Measurements from ENCODE around the gene PUS7L.
"Not testable (repeated sequence)": the region's sequence is repeated elsewhere in the genome, so short reads cannot be mapped to it uniquely, and the experiment has no call there.

The PUS7L gene

GRCh38 chr12:43758728-43759563 is at the start of gene PUS7L, which contains the start of gene IRAK4:
TSS of gene PUS7L (minus strand) at chr12:43758790. CDS start at chr12:43755245, 3,545 bp downstream.
TSS of gene IRAK4 (plus strand) at chr12:43758951. CDS start at chr12:43768112, 9,161 bp downstream.
- peak; percentile 89 for DNase-seq (ENCODE audit: low read depth, low spot score)

- no peak for DNase-seq (ENCODE audit: low read depth, low spot score)
These were observed 48.8 kb upstream of the PUS7L start for GRCh38 chr12:43807386-43807785.

DNA sequence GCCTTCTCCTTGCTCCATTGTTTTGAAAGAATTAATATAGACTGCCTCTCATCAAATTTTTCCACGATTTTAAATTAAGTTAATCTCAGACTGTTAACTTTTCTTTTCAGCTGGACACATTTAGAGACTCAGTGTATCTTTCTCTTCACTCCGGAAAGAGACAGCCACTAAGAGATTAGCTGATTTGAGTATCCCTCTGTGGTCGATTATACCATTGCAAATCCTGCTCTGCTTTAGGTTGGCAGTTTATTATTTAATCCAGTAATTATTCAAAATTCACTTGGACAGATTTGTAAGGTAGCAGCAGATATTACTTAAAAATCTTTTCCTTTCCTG is 48.1 kb upstream of the PUS7L start:
- DNase-seq (ENCODE audit: low read depth, low spot score), result no peak

DNA sequence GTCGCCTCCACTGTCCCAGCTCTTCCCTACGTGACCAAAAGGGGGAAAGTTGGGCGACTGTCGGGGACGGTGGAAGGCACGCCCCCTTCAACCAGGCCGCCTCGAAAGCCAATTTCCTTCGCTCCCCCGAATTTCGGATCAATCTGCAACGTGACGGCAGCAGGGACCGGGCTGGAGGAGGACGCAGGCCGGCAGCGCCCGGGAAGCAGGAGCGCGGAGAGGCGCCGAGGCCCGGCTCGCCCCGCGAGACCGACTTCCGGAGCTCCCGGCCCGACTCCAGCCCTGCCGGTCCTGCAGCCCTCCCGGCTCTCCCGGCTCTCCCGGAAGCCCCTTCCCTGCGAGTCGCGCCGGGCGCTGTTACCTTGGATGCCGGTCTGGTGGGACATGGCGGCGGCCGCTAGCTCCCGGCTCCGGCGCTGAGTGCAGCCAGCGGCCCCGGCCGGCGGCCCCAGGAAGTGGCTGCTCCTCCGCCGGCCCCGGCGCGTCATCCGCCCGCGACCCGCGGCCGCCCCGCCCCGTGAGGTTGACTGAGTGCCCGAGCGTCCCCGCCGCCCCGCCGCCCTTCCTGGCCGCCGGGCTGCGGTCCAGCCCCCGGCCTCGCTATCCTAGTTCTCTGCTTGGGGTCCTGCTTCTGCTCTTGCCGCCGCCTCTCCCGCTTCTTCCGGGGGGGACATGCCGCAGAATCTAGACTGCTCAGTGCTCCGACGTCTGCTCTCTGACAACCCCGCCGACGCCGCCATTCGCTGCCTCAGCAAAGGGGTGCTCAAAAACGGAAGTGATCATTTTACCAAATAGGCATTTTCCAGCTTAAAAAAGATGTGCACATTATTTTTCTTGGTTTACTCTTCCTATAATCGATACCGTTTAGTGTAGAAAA is 47.5 kb upstream of the PUS7L start, which contains the start of gene TWF1:
TSS of gene TWF1 (minus strand) at position 458 of the 877 bp plus-strand sequence. CDS start at position 386, 72 bp downstream.
- peak; percentile 42 for DNase-seq (ENCODE audit: low read depth, low spot score)

DNA sequence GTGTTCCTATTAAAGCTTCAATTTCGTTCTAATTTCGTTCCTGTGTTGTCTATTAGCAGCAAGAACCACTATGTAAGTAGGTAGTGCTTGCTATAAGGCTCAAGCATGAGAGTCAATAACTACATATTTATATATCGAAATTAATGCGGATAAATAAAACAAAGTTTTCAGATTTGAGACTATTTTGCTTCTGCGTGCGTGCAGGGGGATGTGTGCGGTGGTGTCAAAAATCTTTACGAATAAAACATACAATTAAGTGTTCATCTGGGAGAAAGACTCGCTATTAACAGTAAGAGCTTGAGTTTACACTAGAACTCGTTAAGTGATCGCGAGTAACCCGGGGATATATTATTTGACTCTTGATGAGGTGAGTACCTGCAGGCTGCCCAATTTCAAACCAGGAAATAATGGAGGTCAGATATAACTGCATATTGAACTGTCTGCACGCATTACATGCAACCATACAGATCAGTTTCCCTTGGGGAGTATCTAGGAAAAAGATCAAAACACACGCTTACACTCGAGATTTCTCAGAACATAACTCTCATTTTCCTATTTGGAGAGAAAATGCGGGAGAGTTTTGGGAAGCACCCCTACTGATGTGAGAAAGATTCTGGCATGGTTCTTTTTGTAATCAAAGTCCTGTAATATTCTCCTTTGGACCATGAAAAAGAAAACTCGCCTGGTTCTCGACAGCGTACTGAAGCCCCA is 46.7 kb upstream of the PUS7L start:
- no peak for DNase-seq (ENCODE audit: low read depth, low spot score)

- no peak for DNase-seq (ENCODE audit: low read depth, low spot score)
These were observed 39.1 kb upstream of the PUS7L start for GRCh38 chr12:43797561-43798217.

DNA sequence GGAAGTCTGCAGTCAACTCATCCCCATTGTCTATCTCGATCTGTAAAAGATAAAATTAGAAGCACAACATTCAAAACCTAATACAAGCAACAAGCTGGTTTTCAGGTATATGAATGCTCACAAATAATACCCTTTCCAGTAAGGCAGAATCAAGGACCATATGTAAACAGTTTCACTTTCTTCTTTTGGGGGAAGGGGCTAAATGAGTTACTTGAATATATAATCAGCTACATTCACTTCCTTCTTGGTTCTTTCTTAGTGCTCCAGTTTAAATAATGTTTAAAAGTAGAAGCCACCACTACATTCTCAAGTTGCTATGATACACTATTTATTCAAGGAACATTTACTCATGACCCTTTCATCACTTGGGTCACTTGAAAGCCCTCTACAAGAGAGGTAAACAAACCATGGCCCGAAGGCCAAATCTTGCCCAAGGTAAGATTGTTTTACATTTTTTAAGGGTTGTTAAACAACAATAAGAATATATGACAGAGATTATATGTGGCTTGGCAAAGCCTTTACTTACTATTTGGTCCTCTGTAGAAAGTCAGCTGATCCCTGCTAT is 37.2 kb upstream of the PUS7L start:
- DNase-seq (ENCODE audit: low read depth, low spot score), result no peak

DNA sequence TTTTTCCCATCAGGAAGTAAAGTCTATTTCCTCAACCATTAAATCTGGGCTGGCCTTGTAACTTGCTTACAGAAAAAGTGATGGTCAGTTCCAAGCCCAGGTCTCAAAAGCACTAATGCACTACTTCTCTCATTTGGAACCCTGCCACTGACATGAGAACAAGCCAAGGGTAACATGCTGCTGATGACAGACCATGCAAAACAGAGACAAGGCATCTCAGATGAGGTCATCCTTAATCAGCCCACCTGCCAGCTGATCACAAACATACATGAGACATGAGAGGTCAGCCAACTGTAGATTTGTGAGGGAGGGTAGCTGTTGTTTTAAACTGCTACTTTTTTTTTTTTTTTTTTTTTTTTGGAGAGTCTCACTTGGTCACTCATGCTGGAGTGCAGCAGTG is 31.4 kb upstream of the PUS7L start:
- DNase-seq (ENCODE audit: low read depth, low spot score), result no peak

DNA sequence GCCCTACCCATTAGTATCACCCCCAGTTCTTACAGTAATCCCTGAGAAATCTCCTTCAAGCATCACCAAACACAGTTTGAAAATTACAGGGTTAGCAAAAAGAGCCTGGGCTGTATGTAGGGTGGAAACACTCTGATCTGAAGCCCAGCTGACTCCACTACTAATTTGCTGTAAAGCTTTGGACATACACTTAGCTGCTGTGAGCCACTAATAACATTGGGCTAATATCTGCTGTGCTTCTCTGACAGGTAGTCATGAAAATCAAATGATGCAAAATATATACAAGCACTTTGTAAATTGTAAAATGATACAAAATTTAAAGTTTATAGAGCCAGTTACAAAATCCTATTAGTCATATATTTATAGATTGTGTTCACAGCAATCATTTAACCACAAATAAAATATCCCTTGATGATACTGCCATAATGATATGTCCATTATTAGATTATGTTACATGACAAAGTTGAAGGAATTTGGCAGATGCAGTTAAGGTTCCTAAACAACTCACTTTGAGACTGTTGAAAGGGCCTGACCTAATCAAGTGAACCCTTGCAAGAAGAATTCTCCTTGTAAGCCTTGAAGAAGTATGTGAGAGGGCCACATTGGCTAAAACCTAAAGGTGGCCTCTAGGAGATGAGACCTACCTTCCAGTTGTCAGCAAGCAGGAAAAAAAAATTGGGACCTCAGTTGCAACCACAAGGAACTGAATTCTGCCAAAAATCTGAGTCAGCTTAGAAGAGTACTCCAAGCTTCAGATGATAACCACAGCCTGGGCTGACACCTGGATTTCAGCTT is 28.5 kb upstream of the PUS7L start:
- DNase-seq (ENCODE audit: low read depth, low spot score), result no peak

- DNase-seq (ENCODE audit: low read depth, low spot score), result no peak
These were observed 17.9 kb upstream of the PUS7L start for GRCh38 chr12:43776498-43776897.

DNA sequence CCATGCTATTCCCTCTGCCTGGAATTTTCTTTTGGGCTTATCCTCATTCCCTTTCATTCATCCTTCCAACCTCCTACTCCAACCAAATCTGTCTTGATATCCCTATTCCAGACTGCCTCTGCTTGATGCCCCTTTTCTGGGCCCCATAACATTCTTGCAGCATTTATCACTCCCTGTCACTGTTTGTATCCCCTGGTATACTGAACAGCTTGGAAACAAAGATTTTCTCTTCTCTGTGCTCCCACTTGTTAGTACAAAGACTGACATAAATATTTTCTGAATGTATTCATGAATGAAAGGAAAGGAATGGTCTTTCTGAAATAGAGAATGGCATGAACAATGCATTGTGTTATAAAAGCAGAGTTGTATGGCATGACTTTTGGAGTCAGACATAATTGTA is 7.7 kb upstream of the PUS7L start:
- no peak for DNase-seq (ENCODE audit: low read depth, low spot score)

GRCh38 chr12:43764528-43764927 is 5.9 kb upstream of the PUS7L start:
- no peak for DNase-seq (ENCODE audit: low read depth, low spot score)

DNA sequence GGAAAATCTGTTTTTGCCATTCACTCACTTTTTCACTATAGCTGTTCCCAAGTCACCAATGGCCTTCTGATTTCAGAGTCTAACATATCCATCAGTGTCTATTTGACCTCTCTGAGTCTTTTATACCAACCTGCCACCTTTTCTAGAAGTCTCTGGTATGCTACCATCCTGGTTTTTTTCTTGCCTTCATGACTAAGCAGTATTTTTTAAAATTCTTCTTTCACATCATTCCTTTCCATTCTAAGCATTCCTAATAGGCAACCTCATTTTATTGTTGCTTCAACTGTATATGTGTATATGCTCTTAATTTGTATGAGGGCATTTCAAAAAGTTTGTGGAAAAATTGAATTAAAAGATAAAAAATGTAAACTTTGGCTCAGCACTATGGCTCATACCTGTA is 5.2 kb upstream of the PUS7L start:
- DNase-seq (ENCODE audit: low read depth, low spot score), result no peak

- DNase-seq (ENCODE audit: low read depth, low spot score), result no peak
These were observed 4.0 kb upstream of the PUS7L start for GRCh38 chr12:43762596-43762995.

DNA sequence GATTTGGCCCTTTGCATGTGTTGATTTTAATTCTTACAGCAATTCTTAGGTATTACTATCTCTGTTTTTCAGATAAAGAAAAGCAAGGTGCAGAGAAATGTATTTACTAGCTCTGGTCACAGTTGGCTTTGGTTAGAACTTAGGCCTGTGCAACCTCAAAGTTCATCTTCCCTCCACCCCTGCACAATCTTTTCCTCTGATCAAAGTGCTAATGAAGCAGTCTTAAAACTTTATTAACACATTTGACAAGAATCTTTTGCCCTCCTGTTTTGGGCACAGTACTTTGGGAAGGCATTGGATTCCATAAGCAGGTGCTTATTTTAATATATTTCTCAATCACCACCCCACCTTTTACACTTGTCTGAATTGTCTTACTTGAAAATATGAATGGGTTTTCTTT is 2.9 kb upstream of the PUS7L start:
- no peak for DNase-seq (ENCODE audit: low read depth, low spot score)

DNA sequence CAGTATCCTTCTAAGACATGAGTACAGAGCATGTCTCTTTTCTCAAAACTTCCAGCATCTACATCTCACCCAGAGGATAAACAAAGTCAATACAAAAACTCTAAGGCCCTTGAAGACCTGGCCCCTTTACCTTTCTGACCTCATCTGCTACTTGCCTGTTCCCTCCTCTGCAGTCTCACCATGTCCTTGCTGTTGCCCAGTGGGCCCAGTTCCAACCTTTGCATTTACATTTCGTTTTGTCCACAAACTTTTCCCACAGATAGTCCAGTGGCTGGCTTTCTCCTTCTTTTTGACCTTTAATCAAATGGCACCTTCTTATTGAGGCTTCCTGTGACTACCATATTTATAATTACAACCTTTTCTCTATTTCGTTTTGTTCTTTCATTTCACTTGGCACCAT is 1.8 kb upstream of the PUS7L start:
- DNase-seq (ENCODE audit: low read depth, low spot score), result no peak

- no peak for DNase-seq (ENCODE audit: low read depth, low spot score)
These were observed 303 bp downstream of the PUS7L start for GRCh38 chr12:43758247-43758727.

DNA sequence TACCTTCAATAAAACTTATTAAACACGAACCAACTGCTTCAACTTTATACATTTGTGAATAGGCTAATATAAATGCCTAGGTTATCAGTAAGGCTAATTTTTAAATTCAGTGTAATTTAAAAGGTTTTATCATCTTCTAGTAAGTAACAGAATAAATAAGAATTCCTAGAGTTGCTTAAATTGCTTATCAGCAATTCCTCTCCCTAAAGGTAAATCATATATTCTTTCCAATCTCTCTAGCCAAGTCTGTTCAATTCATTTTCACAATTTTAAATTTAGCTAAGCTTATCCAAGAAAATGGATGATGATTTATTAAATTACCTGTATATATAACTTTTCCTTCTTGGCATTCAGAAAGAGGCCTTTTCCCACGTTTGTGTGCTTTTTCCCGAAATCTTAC is 4.6 kb downstream of the PUS7L start:
- no peak for DNase-seq (ENCODE audit: low read depth, low spot score)

DNA sequence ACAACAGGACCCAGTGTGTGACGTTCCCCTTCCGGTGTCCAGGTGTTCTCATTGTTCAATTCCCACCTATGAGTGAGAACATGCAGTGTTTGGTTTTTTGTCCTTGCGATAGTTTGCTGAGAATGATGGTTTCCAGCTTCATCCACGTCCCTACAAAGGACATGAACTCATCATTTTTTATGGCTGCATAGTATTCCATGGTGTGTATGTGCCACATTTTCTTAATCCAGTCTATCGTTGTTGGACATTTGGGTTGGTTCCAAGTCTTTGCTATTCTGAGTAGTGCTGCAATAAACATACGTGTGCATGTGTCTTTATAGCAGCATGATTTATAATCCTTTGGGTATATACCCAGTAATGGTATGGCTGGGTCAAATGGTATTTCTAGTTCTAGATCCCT is 7.2 kb downstream of the PUS7L start:
- not testable (repeated sequence) for DNase-seq (ENCODE audit: low read depth, low spot score)

DNA sequence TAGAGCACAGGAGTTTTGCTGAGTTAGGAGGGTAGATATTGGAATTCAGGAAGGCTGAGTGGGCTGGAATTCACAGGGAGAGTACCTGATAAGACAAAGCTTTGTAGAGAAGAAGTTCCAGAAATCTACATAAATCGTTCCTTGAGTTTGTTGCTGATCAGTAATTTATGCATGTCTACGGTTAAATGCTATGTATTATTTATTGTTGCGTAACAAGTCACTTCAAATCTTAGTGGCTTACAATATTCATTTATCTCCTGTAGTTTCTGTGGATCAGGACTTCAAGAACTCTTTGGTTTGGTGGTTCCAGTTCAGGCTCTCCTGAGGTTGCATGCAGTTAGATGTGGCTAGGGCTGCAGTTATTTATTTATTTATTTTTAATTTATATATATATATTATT is 7.8 kb downstream of the PUS7L start:
- DNase-seq (ENCODE audit: low read depth, low spot score), result no peak

Data from brain pericyte (primary cell).